ENCODE data around the gene PTCRA.
"Not testable (repeated sequence)": the region's sequence is repeated elsewhere in the genome, so short reads cannot be mapped to it uniquely, and the experiment has no call there.

PTCRA gene

GRCh38 chr6:42940493-42941045 is 24.7 kb downstream of the PTCRA start:
- TF ChIP-seq ZFP30 (CRISPR knock-in tag; IDR thresholded peaks at IDR 0.05) (no peak), SNAI2 (CRISPR knock-in tag; IDR thresholded peaks at IDR 0.05) (no peak), PATZ1 (CRISPR knock-in tag; IDR thresholded peaks at IDR 0.05; ENCODE audit: borderline replicate concordance) (no peak), ZFP3 (CRISPR knock-in tag; IDR thresholded peaks at IDR 0.05) (no peak), CSRNP3 (CRISPR knock-in tag; IDR thresholded peaks at IDR 0.05) (no peak), ZNF70 (CRISPR knock-in tag; IDR thresholded peaks at IDR 0.05) (no peak), GLIS3 (CRISPR knock-in tag; IDR thresholded peaks at IDR 0.05) (no peak), ZC3H10 (CRISPR knock-in tag; IDR thresholded peaks at IDR 0.05) (no peak), ARNTL (CRISPR knock-in tag; IDR thresholded peaks at IDR 0.05; ENCODE audit: borderline replicate concordance, low read depth) (no peak)
- TF ChIP-seq, protein P1, sequence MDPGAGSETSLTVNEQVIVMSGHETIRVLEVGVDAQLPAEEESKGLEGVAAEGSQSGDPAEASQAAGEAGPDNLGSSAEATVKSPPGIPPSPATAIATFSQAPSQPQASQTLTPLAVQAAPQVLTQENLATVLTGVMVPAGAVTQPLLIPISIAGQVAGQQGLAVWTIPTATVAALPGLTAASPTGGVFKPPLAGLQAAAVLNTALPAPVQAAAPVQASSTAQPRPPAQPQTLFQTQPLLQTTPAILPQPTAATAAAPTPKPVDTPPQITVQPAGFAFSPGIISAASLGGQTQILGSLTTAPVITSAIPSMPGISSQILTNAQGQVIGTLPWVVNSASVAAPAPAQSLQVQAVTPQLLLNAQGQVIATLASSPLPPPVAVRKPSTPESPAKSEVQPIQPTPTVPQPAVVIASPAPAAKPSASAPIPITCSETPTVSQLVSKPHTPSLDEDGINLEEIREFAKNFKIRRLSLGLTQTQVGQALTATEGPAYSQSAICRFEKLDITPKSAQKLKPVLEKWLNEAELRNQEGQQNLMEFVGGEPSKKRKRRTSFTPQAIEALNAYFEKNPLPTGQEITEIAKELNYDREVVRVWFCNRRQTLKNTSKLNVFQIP (CRISPR knock-in tag; IDR thresholded peaks at IDR 0.05; ENCODE audit: borderline replicate concordance, low read depth), result no peak
- no peak for ATAC-seq

GRCh38 chr6:42941356-42941755 is 25.5 kb downstream of the PTCRA start:
- ATAC-seq, result not testable (repeated sequence)

DNA sequence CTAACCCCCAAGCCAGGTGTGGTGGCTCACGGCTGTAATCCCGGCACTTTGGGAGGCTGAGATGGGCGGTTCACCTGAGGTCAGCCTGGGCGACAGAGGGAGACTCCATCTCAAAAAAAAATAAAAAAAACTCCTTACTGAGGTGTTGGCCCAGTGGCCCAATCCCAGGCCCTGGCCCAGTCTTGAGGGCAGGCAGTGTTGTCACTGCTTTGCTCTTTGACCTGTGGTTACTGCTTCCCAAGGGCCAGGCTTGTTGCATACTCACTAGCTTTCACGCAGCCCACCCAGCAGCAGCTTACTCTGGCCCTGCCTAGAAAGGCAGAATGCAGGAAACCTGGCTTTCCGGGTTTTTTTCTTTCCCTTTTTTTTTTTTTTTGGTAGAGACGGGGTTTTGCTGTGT is 26.6 kb downstream of the PTCRA start:
- no peak for ATAC-seq
- TF ChIP-seq, protein P2, sequence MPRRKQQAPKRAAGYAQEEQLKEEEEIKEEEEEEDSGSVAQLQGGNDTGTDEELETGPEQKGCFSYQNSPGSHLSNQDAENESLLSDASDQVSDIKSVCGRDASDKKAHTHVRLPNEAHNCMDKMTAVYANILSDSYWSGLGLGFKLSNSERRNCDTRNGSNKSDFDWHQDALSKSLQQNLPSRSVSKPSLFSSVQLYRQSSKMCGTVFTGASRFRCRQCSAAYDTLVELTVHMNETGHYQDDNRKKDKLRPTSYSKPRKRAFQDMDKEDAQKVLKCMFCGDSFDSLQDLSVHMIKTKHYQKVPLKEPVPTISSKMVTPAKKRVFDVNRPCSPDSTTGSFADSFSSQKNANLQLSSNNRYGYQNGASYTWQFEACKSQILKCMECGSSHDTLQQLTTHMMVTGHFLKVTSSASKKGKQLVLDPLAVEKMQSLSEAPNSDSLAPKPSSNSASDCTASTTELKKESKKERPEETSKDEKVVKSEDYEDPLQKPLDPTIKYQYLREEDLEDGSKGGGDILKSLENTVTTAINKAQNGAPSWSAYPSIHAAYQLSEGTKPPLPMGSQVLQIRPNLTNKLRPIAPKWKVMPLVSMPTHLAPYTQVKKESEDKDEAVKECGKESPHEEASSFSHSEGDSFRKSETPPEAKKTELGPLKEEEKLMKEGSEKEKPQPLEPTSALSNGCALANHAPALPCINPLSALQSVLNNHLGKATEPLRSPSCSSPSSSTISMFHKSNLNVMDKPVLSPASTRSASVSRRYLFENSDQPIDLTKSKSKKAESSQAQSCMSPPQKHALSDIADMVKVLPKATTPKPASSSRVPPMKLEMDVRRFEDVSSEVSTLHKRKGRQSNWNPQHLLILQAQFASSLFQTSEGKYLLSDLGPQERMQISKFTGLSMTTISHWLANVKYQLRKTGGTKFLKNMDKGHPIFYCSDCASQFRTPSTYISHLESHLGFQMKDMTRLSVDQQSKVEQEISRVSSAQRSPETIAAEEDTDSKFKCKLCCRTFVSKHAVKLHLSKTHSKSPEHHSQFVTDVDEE (CRISPR knock-in tag; IDR thresholded peaks at IDR 0.05), result no peak
- no peak for TF ChIP-seq SNAI2 (CRISPR knock-in tag; IDR thresholded peaks at IDR 0.05)
- TF ChIP-seq ARNTL (CRISPR knock-in tag; IDR thresholded peaks at IDR 0.05; ENCODE audit: borderline replicate concordance, low read depth), result no peak

- TF ChIP-seq GLIS3 (CRISPR knock-in tag; IDR thresholded peaks at IDR 0.05) (no peak), CSDC2 (CRISPR knock-in tag; IDR thresholded peaks at IDR 0.05) (no peak), OSR1 (CRISPR knock-in tag; IDR thresholded peaks at IDR 0.05) (no peak), TCF4 (CRISPR knock-in tag; IDR thresholded peaks at IDR 0.05; ENCODE audit: borderline replicate concordance) (no peak), BACH2 (CRISPR knock-in tag; IDR thresholded peaks at IDR 0.05; ENCODE audit: borderline replicate concordance) (no peak), RARB (CRISPR knock-in tag; IDR thresholded peaks at IDR 0.05) (no peak), ARNTL (CRISPR knock-in tag; IDR thresholded peaks at IDR 0.05; ENCODE audit: borderline replicate concordance, low read depth) (no peak), ZNF70 (CRISPR knock-in tag; IDR thresholded peaks at IDR 0.05) (no peak), PPARA (CRISPR knock-in tag; IDR thresholded peaks at IDR 0.05; ENCODE audit: borderline replicate concordance) (no peak), TOX (CRISPR knock-in tag; IDR thresholded peaks at IDR 0.05; ENCODE audit: borderline replicate concordance) (no peak)
- TF ChIP-seq, protein P1 (CRISPR knock-in tag; IDR thresholded peaks at IDR 0.05; ENCODE audit: borderline replicate concordance, low read depth), result no peak
- ATAC-seq, result no peak
Measured at GRCh38 chr6:42947950-42948349, 32.1 kb downstream of the PTCRA start.
